SW 1271 (cell line): Measurements from ENCODE around the gene ADAMTS12.

ENCODE experiments used
- DNase-seq, 2 experiments: peaks; one replicate each; lab custom pipeline; 2025; lab: John Stamatoyannopoulos, UW

The ADAMTS12 gene

DNA sequence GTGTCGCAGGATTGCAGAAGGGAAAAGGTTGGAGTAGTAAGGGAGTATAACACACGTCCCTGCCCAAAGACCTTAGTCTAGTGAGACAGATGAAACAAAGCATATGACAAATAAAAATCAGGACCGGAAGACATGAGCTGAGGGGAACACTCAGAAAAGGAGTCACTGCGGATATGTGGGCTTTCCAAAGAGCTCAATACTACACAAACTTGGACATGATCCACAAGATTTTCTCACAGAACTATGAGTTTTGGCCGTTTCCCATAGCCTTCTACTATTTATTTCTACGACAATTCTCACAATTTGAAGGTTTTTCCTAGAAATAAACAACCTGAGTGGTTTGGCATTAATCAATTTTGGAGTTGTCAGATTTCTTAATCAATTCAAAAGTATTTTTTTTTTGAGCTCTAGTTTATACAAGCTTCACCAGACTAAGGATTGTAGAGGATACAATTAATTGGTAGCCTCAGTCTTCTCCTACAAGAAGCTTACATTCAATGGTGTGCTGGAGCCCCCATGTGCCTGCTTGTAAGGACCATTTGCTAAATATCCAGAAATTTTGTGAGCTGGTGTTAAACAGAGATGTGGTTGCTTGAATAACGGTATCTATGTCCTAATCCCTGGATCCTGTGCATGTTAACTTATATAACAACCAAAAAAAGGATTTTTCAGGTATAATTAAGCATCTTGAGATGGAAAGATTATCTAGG is 91.4 kb downstream of the ADAMTS12 start:
- no peak for DNase-seq

DNA sequence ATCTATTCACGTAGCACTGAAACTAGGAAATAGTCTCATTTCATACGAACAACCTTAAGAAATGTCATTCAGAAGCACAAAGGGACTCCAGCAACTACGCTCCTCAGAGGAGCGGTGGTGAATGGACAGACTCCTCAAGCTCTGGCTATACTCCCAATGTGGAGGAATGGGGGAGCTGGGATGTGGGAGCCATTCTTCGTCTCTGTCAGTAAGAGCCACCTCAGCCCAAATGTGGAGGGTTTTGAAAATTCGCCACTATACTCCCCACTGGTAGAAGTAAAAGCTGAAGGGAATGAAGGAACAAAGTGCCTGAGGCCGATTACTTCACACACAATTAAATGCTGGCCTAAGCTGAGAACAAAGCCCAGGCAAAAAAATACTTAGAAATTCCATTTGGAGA is 96.3 kb downstream of the ADAMTS12 start:
- no peak for DNase-seq

DNA sequence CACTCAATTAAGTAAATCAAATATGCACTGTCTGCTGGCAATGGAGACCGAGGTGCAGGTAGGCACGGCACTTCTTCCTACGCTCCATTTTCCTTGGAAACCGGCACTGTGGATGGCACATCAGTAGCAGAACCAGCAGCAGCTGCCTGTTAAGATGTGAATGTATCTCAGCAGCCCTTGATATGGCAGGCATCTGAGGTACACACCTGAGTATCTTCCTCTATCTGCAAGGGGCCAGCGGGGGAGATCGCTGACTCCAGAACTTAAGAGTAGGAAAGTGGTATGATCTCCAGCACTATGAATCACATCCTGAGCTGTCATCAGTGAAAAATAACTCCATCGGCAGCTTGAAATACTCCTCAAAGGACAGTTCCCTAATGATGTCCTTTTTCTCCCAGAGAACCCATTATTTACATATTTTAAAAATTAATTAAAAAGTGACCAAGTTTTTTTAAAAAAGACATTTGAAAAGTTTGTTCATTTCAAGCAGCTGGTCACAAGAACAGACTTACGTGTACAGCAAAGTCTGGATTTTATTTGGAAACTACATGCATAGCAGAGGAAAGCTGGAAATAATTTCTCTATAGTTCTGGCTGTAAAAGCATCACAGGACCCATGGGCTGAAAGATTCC is 97.1 kb downstream of the ADAMTS12 start:
- no peak for DNase-seq

DNA sequence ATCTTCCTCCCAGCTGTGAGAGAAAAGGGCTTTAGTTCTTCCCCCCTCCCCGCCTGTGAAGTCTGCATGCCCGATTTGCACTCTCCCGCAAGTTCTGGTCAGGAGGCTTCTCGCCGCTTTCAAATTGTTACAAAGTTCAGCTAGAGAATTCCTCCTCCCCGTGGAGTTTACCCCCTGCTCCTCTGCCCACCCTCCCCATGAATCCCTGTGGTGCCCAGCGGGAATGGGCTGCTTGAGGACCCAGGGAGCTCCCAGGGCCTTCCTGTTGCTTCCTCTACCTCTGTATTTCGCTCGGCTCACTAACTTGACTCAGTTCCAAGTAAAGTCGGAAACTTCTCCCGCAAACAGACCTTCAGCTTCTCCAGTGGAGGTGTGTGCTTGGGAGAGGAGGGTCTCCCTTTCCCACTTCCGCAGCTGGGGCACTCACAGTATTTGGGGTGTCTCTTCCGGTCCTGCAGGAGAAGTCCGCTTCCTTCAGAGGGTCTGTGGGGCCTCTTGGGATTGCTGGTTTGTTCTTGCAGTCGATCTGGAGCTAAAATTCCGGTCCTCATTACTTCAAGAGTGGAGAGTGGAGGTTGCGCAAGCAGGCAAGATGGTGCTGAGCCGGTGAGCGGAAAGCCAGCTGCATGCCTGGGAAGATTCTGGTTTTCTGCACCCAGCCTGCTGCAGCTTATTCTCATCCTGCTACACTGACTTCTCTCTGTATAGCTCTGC is 97.8 kb downstream of the ADAMTS12 start:
- no peak for DNase-seq

DNA sequence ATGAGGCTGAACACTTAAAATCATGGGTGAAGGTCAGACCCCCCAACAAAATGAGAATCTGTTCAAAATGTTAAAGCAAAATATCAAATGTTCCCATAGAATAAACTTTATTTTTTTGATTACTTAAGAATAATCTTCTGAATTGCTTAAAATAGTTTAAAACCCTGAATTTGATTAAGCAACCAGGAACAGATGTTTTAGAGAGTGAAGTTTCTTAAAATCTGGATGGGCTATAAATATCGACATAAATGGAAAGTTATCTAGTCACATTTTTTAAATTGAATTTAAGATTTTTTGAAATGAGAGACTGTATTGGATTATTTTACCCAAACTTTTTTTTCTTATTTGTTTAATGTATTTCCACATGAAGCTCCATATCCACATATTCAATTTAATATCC is 98.5 kb downstream of the ADAMTS12 start:
- no peak for DNase-seq

DNA sequence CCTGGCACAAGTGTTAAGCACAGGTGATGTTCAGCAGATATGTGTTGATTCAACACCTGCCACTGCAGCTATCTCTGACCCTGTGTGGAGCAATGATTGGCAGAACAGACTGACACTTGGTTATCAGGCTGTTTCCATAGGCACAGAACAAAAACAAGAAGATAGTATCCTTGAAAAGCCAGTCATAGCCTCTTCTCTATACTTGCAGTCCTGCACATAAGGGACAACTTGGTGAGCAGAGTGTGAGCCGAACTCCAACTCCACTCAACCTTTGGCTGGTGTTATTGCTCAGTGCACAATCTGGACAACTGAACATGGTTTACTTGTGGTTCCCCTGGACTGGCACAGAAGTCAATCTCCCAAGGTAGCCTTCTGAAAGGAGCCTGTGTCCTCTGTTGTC is 99.2 kb downstream of the ADAMTS12 start:
- DNase-seq, result no peak

DNA sequence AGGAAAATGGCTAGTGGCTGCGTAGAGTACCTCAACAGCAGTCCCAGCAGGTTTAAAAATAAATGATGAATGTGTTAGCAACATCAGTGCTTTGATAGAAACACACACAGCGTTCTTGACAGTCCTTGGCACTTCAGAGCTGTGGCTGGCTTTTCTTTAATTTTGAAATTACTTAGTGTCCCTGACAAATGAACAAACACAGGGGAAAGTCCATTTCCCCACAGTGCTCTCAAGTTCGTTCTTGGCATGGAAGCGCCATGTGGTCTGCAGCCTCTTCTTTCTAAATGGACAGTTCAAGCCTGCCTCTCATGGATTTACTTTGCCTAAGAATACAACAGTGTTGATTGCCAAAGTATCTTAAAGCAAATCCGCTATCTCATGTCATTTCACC is 102.2 kb downstream of the ADAMTS12 start:
- no peak for DNase-seq

DNA sequence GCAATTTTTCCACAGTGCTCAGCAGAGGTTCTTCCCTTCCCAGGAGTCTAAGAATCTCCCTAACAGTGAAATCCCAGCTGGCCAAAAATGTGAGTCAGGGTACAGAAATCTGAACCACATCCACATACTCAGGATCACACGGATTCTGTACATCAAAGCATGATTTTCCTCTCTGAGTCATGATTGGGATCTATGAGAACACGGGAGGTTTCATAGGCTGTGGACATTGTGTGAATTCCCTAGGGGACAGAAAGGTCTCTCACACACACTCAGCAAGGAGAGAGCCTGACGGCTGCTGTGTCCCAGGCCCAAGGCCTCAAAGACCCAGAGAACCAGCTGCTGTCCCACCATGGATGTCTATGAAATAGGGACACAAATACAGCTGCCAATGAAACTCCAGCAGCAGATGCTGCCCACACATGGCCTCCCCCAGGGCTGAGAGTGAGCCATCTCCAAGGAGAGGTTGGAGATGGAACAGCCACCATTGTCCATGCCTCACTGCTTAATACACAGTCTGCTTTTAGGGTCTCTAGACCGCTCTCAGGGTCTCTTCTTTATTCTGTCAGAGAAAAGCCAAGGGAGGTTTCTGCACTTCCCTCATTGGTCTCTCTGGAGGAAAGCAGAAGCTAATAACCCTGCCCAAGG is 102.7 kb downstream of the ADAMTS12 start:
- peak; percentile 27 to 42 for DNase-seq

DNA sequence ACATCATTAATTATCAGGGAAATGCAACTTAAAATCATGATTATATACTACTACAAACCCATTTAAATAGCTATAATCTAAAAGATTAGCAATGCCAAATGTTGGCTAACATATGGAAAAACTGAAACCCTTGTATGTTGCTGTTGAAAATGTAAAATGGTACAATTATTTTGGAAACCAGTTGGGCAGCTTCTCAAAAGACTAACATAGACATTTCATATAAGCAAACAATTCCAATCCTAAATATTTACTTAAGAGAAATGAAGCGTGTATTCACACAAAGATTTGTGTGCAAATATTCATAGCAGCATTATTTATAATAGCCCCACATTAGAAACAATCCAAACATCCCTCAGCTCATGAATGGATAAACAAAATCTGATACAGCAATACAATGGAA is 106.2 kb downstream of the ADAMTS12 start:
- DNase-seq, result no peak

DNA sequence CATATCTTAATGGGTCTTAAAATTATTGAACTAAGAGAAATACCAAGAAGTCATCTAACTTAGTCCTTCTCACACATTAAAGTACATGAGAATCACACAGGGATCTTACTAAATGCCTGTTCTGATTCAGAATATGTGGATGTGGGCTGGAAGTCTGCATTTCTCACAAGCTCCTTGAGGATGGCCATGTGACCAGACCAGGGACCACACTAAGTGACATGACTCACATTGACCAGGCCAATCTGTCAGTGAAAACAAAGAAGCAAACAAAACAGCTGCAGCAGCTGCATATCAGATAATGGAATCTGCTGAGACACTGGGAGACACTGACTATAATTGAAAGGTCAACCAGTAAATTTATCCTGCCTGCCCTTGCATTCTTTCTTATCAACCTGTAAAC is 110.5 kb downstream of the ADAMTS12 start:
- DNase-seq, result no peak

DNA sequence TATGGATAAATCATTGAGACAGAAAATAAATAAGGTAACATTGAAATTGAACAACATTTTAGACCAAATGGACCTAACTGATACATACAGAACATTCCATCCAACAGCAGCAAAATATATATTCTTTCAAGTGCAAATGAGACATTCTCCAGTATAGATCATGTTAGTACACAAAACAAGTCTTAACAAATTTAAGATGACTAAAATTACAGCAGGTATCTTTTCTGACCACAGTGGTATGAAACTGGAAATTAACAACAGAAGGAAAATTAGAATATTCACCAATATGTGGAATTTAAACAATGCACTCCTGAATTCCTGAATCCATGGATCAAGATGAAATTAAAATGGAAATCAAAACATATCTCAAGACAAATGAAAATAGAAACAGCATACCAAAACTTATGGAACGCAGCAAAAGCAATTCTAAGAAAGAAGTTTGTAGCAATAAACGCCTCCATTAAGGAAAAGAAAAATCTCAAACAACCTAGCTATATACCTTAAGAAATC is 115.6 kb downstream of the ADAMTS12 start:
- DNase-seq, result no peak

DNA sequence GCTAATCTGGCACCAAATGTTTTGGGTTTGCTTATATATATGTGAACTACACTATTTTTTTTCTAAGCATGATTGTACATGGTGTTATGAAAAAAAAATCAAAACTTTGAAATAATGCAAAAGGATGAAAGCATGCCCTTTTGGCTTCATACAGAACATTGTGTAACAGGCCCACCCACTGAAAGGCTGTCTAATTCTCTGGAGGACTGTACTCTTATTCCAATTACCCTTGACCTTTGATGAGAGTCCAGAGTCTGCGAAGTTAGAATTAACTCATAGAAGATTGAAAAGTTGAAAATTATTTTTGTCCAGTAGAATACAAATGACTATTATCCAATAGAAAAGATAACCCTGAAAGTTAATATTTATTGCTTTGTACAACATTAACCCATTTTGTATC is 117.4 kb downstream of the ADAMTS12 start:
- no peak for DNase-seq

DNA sequence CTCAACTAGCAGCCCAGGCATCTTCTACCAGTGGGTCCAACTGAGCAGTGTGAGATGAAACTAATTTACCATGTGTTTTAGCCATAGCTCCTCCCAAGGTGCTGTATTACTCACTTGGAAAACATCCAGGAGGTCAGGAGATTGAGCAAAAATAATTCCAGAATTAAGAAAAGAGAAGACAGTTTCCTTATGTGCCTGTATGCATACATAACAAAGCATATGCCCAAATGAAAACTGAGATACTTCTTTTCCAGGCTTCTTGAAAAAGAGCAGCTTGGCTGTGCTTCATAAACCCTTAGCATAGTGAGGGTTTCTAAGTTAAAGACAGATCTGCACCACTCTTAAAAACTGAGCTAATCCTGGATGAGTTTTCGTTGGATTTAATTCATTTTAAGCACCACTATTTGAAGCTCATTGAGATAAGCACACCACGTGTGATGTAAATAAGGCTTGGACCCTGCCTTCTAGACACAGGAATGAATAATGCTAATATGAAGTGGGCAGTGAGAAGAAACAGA is 119.4 kb downstream of the ADAMTS12 start:
- DNase-seq, result no peak

DNA sequence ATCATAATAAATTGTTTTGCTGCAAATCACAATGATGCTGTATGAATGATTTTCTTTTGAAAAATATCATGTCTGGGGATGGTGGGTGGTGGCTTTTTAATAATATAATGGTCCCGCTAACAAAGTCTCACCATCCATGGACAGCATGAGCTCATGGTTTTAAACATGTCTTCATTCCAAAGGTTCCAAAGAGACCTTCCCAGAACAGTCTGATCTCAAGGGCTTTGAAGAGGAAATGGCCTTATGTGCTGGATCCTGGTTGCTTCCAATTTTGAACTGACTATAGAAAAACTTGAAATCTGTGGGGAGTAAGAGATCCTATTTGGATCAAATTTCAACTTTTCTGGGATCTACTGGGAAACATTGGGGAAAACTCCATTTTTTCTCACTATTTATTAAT is 121.8 kb downstream of the ADAMTS12 start:
- DNase-seq, result no peak

DNA sequence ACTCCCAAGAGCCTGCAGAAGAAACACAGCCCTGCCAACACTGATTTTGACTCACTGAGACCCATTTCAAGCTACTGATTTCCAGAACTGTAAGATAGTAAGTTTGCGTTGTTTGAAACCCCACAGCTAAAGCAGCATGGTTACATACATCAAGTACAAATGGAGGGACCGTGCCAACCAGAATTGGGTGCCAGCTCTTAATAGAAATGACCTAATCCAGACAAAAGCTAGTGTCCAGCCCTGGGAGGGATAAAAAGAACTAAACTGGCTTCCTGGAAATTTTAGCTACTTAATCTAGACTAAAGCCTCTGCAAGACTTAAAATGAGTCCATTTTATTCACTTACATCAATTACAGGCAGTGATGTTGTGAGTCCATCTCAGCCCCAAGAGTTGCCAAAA is 122.6 kb downstream of the ADAMTS12 start:
- no peak for DNase-seq

DNA sequence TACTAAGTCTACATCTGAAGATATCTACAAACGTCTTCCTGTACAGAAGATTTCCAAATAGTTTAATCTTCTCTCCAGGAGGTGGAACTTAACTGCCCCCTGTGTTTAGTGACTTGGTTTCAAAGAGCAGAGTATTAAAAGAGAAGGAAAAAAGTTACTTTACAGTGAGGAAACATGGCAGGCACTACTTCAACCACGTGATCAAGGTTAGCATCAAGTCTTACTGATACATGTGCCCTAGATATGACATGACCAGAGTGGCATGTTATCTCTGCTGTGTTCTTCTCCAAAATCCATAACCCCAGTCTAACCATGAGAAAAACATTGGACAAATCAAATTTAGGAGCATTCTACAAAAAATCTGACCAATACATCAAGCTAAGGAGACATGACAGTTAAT is 125.8 kb downstream of the ADAMTS12 start:
- no peak for DNase-seq

DNA sequence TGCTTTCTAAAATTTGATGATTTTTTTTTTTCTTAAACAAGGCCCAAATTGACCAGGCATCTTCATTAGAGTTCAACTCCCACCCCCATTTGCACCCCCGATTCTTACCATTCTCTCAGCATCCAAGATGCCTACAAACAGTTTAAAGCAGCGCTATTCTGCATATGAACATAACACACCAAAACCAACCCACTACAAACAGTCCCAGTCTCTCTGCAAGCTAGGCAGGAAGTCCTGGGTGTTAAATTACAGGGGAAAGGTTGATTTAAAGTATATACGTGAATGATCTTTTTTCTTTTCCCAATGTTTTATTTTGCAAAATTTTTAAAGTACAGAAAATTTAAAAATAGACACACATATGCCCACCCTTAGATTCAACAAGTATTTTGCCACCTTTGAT is 127.0 kb downstream of the ADAMTS12 start:
- DNase-seq, result no peak

DNA sequence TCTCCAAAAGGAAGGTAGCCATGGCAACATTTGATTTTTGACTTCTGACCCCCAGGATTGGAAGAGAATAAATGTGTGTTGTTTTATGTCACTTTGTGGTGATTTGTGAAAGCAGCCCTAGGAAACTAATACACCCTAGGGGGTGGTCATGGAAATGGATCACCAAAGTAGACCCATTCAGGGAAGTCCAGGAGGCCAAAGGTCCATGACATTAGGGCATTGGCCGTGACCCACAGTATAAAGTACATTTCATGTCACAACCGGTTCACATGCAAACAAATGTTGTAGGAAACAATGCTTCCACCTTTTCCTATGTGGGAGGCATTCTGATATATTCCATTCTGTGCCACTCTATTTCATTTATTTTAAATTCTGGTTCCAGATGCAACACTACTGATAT is 128.4 kb downstream of the ADAMTS12 start:
- no peak for DNase-seq

DNA sequence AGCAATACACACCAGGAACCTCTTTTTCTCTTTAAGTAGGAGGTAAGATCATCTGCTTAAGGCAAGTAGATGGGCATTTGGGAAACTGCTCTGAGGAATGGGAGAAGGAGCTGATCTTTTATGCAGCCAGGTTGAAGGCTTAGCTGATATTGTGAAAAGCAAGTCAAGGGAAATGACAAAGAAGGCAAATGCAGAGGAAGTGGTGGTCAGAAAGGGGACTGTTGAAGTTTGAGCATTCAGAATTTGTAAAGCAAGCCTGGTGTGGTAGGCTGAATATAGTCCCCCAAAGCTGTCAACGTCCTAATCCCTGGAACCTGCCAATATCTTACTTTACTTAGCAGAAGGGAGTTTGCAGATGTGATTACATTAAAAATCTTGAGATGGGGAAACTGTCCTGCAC is 128.9 kb downstream of the ADAMTS12 start:
- no peak for DNase-seq

DNA sequence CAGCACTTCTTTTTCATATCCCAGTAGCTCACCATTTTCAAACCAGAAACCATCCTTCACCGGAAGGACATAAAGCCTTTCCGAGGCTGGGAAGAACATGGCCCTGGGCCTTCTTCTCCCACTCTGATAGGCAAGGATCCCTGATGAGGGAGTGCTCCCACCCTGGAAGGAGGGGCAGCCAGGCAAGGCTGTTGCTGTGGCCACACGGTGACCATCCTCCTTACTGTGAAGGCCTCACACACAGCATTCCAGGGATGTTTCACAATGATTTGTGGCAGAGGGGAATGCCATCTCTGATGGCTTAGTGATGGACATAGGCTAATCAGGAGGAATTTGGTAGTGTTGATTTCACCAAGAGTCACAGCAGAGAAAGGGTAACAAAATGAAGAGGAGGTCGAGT is 130.7 kb downstream of the ADAMTS12 start:
- DNase-seq, result no peak

DNA sequence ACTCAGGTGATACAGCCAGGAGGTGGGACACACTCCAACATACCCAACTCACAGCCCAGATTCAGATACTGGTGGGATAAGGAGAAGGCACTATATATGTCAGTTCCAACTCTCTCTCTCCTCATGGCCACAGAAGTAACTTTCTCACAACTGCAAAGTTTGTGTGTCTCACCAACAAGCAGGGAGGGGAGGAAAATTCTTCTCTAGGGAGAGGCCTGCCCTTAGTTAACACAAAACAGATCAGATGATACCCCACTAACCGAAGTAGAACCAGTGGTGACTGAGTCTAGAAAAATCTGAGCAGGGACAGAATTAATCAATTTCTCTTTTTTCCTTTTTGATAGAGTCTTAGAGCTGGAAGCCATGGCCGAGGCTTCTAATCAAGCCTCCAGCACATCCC is 133.1 kb downstream of the ADAMTS12 start:
- DNase-seq, result no peak

DNA sequence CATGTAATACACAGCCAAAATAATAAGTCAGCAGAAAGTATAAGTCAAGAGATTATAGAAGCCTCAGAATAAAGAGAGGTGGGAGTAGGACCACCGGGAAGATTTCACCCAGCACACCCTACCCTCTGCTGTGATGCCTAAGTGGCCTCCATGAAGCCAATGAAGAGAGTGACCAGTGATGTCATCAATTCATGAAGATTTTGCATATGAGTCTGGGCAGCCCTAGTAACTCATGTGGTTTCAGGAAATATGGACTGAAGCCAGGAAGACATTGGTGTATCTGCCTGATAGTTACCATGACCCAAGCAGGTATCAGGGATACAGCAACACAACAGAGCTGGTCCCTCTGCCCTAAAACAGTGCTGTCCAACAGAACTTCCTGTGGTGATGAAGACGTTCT is 135.3 kb downstream of the ADAMTS12 start:
- DNase-seq, result no peak

DNA sequence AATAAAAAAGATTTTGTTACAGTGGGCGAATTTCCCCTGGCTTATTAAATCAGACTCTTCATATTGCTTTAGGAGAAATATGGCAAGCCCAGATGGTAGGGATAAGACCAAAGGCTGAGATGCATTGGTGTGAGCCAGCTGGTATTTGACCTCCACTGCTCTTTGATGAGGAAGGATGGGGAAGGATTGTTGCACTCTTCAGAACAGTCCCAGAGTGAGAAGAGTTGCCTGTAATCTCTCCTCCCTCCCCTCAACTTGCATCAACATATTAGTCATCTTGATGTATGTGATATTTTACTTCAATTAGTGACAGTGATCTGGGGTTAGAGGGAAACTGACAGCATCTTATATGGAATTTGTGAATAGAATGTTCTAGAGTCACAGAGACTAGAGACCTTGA is 136.6 kb downstream of the ADAMTS12 start:
- no peak for DNase-seq
